Measurements from ENCODE around the gene HNRNPC.
A peak's percentile ranks its signal among the peaks of the same experiment; 100 is the strongest.

Gene HNRNPC

DNA sequence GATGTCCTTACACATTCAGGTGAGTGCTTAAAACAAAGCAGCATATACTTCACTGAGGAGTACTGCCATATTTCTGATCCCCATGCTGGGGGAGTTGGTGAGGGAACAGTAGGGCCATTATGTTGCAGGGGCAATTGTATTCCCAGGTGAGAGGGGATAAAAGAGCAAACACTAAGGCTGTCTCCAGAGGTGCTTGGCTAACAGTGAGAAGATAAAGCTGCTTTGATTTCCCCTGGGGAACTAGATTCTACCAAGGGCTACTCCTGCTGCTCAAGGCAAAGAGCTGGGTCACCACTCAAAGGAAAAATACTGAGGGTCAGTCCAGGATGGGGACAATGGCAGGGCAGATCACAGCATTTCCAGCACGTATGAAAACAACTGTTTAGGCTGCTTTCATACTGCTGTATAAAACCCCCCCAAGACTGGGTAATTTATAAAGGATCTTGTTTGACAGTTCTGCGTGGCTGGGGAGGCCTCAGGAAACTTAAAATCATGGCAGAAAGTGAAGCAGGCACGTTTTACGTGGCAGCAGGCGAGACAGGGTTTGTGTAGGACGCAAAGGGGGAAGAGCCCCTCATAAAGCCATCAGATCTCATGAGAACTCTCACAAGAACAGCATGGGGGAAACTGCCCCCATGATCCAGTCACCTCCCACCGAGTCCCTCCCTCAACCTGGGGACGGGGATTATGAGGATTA, 65.6 kb downstream of the HNRNPC start:
- TF ChIP-seq MYC (IDR thresholded peaks at IDR 0.05; ENCODE audit: low read depth, low read length) = no peak
- TF ChIP-seq POLR2A (IDR thresholded peaks at IDR 0.05; ENCODE audit: extremely low read depth, insufficient read length) = no peak
- TF ChIP-seq, protein P1, sequence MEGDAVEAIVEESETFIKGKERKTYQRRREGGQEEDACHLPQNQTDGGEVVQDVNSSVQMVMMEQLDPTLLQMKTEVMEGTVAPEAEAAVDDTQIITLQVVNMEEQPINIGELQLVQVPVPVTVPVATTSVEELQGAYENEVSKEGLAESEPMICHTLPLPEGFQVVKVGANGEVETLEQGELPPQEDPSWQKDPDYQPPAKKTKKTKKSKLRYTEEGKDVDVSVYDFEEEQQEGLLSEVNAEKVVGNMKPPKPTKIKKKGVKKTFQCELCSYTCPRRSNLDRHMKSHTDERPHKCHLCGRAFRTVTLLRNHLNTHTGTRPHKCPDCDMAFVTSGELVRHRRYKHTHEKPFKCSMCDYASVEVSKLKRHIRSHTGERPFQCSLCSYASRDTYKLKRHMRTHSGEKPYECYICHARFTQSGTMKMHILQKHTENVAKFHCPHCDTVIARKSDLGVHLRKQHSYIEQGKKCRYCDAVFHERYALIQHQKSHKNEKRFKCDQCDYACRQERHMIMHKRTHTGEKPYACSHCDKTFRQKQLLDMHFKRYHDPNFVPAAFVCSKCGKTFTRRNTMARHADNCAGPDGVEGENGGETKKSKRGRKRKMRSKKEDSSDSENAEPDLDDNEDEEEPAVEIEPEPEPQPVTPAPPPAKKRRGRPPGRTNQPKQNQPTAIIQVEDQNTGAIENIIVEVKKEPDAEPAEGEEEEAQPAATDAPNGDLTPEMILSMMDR (IDR thresholded peaks at IDR 0.05; ENCODE audit: low read depth, low read length) = no peak
- TF ChIP-seq, protein P2, sequence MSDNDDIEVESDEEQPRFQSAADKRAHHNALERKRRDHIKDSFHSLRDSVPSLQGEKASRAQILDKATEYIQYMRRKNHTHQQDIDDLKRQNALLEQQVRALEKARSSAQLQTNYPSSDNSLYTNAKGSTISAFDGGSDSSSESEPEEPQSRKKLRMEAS (IDR thresholded peaks at IDR 0.05; ENCODE audit: low read depth, low read length) = no peak

DNA sequence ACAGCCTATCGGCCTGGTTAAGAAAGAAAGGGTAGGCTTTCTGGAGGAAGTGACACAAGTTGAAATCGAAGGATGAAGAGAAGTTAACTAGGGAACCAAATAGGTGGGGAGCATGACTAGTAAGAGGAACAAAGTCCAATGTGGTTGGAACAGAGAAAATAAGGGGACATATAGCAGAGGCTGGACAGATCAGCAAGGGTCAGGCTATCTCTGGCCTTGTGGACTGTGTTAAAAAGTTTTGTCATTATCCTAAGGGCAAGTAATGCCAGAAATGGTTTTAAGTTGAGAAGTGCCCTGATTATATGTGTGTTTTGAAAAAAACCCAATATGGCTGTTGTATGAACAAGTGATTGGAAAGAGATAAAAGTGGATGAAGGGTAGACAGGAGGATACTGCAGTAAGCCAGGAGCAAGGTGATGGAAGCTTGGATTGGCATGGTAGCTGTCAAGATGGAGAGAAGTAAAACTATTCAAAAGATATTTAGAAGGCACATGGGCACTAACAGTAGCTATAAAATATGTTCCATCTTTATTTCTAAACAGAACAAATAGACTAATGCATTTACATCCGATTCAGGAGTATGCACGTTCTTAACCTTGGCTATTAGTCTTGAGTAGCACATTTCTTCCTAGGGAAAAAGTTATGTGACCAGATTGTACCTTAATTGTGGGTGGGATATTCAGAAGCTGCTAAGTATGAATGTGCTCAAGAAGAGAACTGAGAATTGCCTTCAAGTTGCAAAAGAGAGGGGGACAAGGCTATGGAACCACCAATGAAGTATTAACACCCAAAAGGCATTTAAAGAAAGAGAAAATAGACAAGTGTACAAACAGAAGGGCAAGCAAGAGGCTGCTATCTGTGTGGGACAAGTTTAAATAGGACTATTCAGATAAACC, 66.5 kb downstream of the HNRNPC start:
- H3K4me3 ChIP-seq (ENCODE audit: low read depth, low read length) = no peak overlapping the region
- DNase-seq (ENCODE audit: low read depth) = no peak
- TF ChIP-seq, protein P1 (IDR thresholded peaks at IDR 0.05; ENCODE audit: low read depth, low read length) = no peak
- no peak for TF ChIP-seq MYC (IDR thresholded peaks at IDR 0.05; ENCODE audit: low read depth, low read length)
- no peak for TF ChIP-seq POLR2A (IDR thresholded peaks at IDR 0.05; ENCODE audit: extremely low read depth, insufficient read length)
- TF ChIP-seq, protein P2 (IDR thresholded peaks at IDR 0.05; ENCODE audit: low read depth, low read length) = no peak

More for the DNA sequence above, 65.6 kb downstream of the HNRNPC start:
- no peak overlapping the region for H3K4me3 ChIP-seq (ENCODE audit: low read depth, low read length)
- no peak for DNase-seq (ENCODE audit: low read depth)

DNA sequence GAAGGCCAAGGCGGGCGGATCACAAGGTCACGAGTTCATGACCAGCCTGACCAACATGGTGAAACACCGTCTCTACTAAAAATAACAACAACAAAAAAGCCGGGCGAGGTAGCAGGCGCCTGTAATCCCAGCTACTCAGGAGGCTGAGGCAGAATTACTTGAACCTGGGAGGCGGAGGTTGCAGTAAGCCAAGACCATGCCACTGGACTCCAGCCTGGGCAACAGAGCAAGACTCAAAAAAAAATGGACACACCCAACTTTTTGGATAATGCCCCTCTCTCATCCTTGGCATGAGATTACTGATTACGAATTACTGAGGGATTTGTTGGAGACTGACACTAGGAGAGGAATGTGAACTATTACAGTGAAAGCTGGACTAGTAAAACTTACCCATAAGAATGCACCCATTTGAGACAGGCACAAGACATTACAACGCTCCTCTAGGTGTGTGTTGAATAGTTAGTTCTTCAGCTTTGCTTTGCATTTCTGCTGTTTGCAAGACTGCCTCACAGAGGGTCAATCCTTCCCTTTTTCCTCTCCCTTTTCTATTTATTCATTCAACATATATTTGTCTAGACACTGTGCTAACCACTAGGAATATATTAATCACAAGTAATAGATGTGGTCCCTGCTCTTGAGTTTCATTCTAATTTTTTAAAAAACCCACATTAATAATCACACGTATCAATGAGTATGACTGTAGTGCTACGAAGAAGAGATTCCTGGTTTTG, 67.3 kb downstream of the HNRNPC start:
- no peak overlapping the region for H3K4me3 ChIP-seq (ENCODE audit: low read depth, low read length)
- TF ChIP-seq, protein P1 (IDR thresholded peaks at IDR 0.05; ENCODE audit: low read depth, low read length) = no peak
- TF ChIP-seq, protein P2 (IDR thresholded peaks at IDR 0.05; ENCODE audit: low read depth, low read length) = no peak
- TF ChIP-seq MYC (IDR thresholded peaks at IDR 0.05; ENCODE audit: low read depth, low read length) (no peak), POLR2A (IDR thresholded peaks at IDR 0.05; ENCODE audit: extremely low read depth, insufficient read length) (no peak)
- no peak for DNase-seq (ENCODE audit: low read depth)

DNA sequence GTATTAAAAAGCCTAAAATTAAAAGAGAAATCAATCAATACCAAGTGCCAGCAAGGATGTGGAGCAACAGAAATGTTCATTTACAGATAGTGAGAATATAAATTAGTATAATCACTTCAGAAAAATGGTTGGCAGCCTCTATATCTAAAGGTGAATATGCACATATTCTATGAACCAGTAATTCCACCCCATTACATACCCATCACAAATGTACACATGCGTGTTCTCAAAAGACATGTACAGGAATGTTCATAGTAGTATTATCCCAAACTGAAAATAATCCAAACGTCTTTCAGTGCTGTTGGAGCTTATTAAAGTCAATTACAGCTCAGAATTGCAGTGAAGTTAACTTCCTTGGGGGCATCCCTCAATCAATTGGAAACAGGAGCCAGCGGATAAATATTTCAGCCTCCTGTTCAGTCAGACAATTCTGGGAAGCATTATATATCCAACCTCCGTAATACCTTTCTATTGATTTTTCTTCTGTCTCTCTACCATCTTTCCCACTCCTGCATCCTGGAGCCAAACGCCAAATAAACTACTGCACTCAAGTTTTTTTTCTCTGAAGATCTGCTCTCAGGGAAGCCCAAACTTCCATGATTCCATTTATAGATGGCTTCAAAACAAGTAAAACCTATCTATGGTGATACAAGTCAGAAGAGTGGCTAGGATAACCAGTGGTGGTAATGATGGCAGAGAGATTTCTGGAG, 68.3 kb downstream of the HNRNPC start:
- no peak for DNase-seq (ENCODE audit: low read depth)
- H3K4me3 ChIP-seq (ENCODE audit: low read depth, low read length) = no peak overlapping the region
- TF ChIP-seq POLR2A (IDR thresholded peaks at IDR 0.05; ENCODE audit: extremely low read depth, insufficient read length) = peak; percentile 19
- TF ChIP-seq, protein P1 (IDR thresholded peaks at IDR 0.05; ENCODE audit: low read depth, low read length) = no peak
